ENCODE measurements around the gene YDJC. TPM values are rescaled to one million over a fixed set of nuclear protein-coding genes. Genes with fewer than 3 reads are reported as not detected.
"Not testable (repeated sequence)": the region's sequence is repeated elsewhere in the genome, so short reads cannot be mapped to it uniquely, and the experiment has no call there.

The YDJC gene, protein sequence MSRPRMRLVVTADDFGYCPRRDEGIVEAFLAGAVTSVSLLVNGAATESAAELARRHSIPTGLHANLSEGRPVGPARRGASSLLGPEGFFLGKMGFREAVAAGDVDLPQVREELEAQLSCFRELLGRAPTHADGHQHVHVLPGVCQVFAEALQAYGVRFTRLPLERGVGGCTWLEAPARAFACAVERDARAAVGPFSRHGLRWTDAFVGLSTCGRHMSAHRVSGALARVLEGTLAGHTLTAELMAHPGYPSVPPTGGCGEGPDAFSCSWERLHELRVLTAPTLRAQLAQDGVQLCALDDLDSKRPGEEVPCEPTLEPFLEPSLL
- 27.4 and 51.6 TPM in 2 replicates for total RNA-seq

DNA sequence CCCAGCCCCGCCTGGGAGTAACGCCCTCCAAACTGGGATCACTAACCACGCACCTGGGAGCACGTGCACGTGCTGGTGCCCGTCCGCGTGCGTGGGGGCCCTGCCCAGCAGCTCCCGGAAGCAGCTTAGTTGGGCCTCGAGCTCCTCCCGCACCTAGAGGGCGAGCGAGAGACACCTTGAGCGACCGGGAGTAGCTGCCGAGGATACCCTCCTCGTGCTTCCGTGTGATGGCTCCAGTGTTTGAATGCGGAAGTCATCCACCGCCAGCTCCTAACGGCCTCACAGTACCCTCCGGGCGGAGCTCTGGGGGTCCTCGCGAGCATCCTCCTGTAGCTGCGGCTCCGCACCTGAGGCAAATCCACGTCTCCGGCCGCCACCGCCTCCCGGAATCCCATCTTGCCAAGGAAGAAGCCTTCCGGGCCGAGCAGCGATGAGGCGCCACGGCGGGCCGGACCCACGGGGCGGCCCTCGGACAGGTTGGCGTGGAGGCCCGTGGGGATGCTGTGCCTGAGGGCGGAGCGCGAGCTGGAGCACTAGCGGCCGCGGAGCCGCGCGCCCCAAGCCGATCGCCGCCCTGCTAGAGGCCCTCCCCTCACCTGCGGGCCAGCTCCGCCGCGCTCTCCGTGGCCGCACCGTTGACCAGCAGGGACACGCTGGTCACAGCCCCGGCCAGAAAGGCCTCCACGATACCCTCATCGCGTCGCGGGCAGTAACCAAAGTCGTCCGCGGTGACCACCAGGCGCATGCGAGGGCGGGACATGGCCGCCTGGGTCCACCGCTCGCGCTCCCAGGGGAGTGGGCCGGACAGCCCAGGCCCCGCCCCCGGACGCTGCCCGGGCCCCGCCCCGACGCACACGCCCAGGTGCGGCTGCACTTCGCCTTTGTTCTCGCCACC lies at the start of gene YDJC:
YDJC (minus strand) TSS at position 768 of the 895 bp plus-strand sequence; CDS start at position 760, 8 bp downstream.
- peak; percentile 84 for DNase-seq (ENCODE audit: low read depth)

GRCh38 chr22:21679383-21679782 lies 49.6 kb upstream of the YDJC start:
- no peak for DNase-seq (ENCODE audit: low read depth)

DNA sequence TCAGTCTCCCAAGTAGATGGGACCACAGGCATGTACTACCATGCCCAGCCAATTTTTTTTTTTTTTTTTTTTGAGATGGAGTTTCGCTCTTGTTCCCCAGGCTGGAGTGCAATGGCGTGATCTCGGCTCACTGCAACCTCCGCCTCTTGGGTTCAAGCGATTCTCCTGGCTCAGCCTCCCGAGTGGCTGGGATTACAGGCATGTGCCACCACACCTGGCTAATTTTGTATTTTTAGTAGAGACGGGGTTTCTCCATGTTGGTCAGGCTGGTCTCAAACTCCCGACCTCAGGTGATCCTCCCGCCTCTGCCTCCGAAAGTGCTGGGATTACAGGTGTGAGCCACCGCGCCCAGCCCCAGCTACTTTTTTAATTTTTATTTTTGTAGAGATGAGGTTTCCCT lies 49.0 kb upstream of the YDJC start:
- DNase-seq (ENCODE audit: low read depth) = not testable (repeated sequence)

DNA sequence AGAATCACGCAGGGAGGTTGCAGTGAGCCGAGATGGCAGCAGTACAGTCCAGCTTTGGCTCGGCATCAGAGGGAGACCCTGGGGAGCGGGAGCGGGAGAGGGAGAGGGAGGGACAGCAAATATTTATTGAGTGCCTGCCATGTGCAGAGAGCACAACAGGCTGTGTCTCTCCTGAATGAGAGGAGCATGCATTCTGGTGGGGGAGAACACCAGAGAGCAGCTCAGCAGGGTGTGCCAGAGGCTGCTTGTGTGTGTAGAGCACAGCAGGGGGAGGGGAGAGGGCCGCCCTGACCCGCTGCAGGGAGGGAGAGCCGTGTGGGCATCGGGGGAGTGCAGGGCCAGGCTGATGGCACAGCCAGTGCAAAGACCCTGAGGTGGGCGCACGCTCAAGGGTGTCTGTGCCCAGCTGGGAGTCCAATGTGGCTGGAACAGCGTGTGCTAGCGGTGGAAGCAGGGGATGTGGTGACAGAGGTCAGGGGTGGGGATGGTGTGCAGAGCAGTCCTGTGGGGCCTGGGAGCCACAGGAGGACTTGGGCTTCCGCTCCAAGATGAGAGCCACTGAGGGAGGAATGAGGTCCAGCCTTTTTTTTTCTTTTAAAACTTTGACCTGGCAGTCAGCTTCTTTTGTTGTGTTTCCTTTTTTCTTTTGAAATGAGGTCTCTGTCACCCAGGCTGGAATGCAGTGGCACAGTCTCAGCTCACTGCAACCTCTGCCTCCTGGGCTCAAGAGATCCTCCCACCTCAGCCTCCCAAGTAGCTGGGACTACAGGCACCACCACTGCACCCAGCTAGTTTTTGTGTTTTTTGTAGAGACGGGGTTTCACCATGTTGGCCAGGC lies 48.0 kb upstream of the YDJC start:
- no peak for DNase-seq (ENCODE audit: low read depth)

- peak; percentile 71 for DNase-seq (ENCODE audit: low read depth)
Observed at GRCh38 chr22:21674638-21675245, 44.9 kb upstream of the YDJC start.

GRCh38 chr22:21673534-21674321 lies 43.9 kb upstream of the YDJC start:
- no peak for DNase-seq (ENCODE audit: low read depth)

- DNase-seq (ENCODE audit: low read depth) = no peak
Observed at GRCh38 chr22:21672107-21672629, 42.3 kb upstream of the YDJC start.

DNA sequence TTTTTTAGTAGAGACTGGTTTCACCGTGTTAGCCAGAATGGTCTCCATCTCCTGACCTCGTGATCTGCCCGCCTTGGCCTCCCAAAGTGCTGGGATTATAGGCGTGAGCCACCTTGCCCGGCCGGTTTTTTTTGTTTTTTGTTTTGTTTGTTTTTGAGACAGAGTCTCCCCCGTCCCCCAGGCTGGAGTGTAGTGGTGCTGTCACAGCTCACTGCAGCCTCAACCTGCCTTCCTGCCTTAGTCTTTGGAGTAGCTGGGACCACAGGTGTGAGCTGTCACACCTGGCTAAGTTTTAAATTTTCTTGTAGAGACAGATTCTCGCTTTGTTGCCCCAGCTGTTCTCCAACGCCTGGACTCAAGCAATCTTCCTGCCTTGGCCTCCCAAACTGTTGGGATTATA lies 39.2 kb upstream of the YDJC start:
- DNase-seq (ENCODE audit: low read depth) = no peak

DNA sequence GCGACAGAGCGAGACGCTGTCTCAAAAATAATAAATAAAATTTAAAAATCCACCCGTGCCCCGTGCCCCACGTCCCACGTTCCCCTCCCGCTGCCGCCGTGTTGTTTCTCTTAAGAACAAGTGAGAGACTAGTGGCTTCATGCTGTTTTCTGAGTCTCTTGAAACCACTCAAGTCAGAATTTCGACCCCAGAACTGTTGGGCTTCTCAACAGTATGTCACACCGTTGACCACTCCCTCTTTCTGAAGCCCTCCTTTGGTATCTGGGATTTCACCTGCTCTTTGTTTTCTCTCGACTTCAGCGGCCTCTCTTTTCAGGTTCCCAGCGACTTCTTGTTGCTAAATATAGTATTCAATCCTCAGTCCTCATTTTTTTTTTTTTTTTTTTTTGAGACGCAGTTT lies 37.0 kb upstream of the YDJC start:
- no peak for DNase-seq (ENCODE audit: low read depth)

GRCh38 chr22:21665047-21665851 lies 35.4 kb upstream of the YDJC start:
- no peak for DNase-seq (ENCODE audit: low read depth)

- DNase-seq (ENCODE audit: low read depth) = no peak
Observed at GRCh38 chr22:21663738-21664137, 33.9 kb upstream of the YDJC start.

DNA sequence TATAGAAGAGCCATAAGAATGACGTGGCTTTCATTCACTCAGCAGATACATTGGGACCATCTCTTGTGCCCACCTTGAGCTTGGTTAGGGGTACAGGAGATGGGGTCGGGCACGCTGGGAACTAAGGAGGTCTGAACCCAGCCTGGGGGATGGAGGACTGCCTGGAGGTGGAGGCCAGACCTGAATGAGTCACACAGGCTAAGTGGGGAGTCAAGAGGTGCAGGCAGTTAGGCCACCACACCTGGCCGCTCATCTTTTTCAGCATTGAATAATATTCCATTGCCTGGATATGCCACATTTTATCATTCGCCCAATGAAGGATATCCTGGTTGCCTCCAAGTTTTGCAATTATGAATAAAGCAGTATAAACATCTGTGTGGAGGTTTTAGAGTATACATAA lies 32.2 kb upstream of the YDJC start:
- DNase-seq (ENCODE audit: low read depth) = no peak

DNA sequence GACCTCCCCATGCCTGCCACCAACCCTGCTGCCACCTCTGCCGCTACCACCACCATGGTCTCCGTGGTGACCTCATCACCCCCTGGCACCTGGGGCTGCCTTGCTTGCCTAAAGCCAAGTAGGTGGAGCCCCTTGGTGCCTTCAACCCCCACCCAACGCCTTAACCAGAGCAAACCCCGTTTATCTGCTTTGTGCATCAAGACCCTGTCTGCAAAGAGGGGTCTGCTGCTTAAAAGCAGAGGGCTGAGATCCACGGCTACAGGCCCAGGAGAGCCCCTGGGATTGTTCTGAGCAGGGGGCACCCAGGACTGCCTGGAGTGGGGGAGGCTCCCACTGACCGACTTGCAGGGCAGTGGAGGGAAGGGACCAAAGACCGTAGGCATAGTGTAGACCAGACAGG lies 31.1 kb upstream of the YDJC start:
- DNase-seq (ENCODE audit: low read depth) = no peak

- no peak for DNase-seq (ENCODE audit: low read depth)
Observed at GRCh38 chr22:21659864-21660525, 30.2 kb upstream of the YDJC start.

- DNase-seq (ENCODE audit: low read depth) = no peak
Observed at GRCh38 chr22:21657360-21658032, 27.7 kb upstream of the YDJC start.

DNA sequence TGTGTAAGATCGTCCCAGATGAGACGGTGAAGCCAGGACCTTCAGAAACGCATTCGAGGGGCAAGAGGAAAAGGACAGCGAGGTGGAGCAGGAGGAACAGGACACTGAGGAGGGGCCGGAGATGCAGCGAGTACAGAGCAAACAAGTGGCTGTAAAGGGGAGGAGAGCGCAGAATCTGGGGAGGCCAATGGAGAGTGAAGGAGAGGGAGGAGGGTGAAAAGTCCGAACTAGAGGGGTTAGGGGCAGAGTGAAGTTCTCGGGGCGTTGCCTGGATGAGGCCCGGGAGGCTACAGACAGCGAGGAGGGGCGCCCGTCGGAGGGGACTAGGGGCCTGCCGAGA lies 27.2 kb upstream of the YDJC start:
- no peak for DNase-seq (ENCODE audit: low read depth)

DNA sequence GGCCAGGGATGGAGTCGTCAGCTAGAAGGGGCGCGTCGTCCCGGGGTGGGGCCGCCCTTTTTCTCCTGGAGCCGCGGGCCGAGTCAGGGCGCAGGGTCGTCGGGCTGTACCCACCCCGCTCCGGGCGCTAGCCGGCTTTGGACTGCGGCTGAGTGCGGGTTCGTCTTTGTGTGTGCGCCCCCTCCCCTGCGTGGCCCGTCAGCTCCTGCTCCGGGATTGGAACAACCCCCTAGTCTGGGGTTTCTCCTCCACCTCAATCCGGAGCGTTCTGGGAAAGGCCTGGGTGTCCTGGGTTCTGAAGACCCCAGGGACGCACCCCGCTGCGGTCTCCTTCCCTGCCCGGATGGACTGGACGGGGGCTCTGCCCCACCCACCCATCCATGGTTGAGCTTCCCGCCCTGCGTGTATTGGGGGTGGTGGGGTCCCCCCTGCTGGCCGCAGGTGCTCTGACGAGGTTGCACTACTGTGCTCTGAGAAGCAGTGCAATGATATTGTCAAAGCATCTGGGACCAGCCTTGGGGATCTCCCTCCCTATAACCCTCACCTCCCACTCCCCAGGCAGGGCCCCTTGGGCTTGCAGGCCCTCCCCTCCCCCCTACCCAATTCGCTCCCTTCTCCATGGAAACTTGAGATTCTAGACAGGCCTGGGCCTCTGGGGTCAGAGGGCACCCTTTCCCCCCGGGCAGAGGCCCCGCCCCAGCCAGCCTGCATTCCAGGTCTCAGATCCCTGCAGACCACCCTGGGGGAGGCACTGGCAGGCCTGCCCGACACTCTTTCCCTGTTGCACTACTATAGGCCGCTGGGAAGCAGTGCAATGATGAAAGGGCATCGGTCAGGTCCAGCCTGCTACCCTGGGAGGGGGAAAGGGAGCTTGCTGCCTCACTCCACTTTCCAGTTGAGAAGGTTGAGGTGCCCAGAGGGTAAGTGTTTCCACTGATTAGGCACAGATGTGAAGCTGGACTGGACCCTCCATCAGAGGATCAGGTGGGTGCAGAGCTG lies 23.0 kb upstream of the YDJC start:
- no peak for DNase-seq (ENCODE audit: low read depth)

All from renal cortical epithelial cell (primary cell).